GM19351 (cell line): ENCODE data around the gene FGF1.

ENCODE experiments used
- ATAC-seq: cut with Tn5 transposase; IDR thresholded peaks from one replicate; pipeline ENCODE4 v1.9.1; 2021; ENCODE audit warnings: mild to moderate bottlenecking, moderate library complexity; ENCODE audit not compliant: unreplicated experiment

Gene FGF1

DNA sequence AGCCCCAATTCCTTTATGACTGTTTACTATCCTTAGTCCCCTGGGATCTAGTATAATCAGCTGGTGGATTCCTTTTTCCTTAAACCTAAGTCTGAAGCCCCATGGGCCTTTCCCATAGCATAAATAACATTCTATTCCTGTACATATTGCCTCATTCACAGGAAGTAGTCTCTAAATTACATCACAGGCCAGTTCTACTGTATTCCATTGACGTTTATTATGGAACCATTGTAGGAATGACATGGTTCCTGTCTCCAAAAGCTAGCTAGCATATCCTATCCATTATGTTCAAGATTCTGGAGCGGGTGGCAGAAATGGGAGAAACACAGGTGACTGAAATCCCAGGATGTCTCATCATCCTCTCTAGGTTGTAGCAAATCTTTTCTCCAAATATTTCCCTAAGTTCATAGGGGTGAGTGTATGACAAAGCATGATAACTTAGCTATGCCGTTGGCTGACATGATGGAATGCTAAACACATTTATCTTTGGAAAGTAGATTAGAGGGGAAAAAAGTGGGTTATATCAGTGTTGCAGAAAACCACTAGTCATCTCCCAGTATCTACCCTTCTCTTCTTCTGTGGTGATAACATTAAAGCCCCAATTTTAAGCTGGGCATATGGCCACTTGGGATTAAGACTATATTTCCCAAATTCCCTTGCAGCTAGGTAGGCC lies 140.1 kb downstream of the FGF1 start:
- no peak for ATAC-seq

DNA sequence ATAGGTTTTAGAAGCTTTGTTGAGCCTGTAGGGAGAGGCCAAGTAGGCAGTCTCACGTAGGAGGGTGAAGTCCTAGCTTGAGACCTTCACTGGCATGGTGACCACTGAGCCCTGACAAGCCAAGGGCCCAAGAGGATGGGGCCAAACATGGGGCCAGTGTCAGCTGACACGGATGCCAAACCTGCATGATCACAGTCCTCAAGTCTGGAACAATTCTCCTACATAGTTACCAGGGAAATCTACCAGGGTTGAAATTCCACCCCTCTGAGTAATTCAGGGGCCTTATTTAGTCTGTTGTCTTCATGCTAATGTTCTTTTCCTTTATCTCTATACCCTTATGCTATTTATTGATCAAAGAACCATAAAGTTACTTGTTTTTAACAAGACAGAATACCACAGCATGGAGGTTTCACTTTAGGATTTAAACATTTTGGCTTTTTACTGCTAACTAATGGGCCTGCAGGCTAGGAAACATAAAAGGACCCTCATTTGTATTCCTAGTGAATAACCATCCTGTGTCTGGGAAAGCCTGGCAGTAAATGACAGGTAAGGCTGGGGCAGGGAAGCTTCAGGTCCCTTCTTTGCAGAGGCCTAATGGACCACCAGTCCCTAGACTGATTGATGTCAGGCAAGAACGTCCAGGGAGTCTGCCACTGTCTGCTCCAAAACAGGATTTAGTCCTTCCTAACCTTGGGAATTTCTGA lies 140.8 kb downstream of the FGF1 start:
- ATAC-seq = no peak

- ATAC-seq = no peak
Observed at GRCh38 chr5:142544071-142544753, 141.7 kb downstream of the FGF1 start.

- ATAC-seq = no peak
Observed at GRCh38 chr5:142542906-142543305, 143.0 kb downstream of the FGF1 start.
